H1 (cell line): ENCODE data around the gene ATP1A1. TPM values are rescaled to one million over a fixed set of nuclear protein-coding genes. Genes with fewer than 3 reads are reported as not detected.
A peak's percentile ranks its signal among the peaks of the same experiment; 100 is the strongest.

ENCODE experiments used
- CTCF ChIA-PET: fragments of 300-600 bp; sonication (Branson Sonifier 250); formaldehyde crosslinking; loops from one replicate; lab custom pipeline; 2021; ENCODE audit not compliant: partially characterized antibody; lab: Charles Lee
- POLR2A ChIA-PET: fragments of 300-600 bp; sonication (Branson Sonifier 250); formaldehyde crosslinking; loops from one replicate; lab custom pipeline; 2021; ENCODE audit warnings: inconsistent platforms; ENCODE audit not compliant: partially characterized antibody; lab: Charles Lee
- DNase-seq, 2 experiments: peaks; one replicate each; pipeline versions ENCODE4 v3.0.0 to v3.0.0-alpha.2; 2010 to 2022; ENCODE audit warnings: low spot score in 2 of 2, low read depth in 1 of 2, mixed read lengths in 1 of 2
- FAIRE-seq: peaks from 2 replicates; lab custom pipeline; 2011; peaks lifted over from hg19 to GRCh38; lab: Jason Lieb, UNC
- H2AFZ ChIP-seq: 2 replicates; pipeline ENCODE4 v1.8.1; 2012; ENCODE audit warnings: low read length, inconsistent platforms
- H2AK5ac ChIP-seq: 2 replicates; pipeline ENCODE4 v1.6.1; 2013; ENCODE audit warnings: low read depth, low read length
- H2BK120ac ChIP-seq: replicated peaks from 2 replicates; pipeline ENCODE3; 2013; ENCODE audit warnings: low read depth, low read length, inconsistent platforms
- H2BK12ac ChIP-seq: 2 replicates; pipeline ENCODE4 v1.6.1; 2013; ENCODE audit warnings: low read depth, low read length
- H2BK15ac ChIP-seq: 2 replicates; pipeline ENCODE4 v1.6.1; 2013; ENCODE audit warnings: low read length
- H2BK20ac ChIP-seq: 2 replicates; pipeline ENCODE4 v1.6.1; 2013; ENCODE audit warnings: low read length
- H2BK5ac ChIP-seq: 2 replicates; pipeline ENCODE4 v1.6.1; 2013; ENCODE audit warnings: low read depth, low read length
- H3K14ac ChIP-seq: 2 replicates; pipeline ENCODE4 v1.6.1; 2013; ENCODE audit warnings: inconsistent platforms; ENCODE audit not compliant: insufficient read length
- H3K18ac ChIP-seq: 2 replicates; pipeline ENCODE4 v1.6.1; 2013; ENCODE audit warnings: low read length; ENCODE audit errors: extremely low read depth
- H3K23ac ChIP-seq: 2 replicates; pipeline ENCODE4 v1.6.1; 2013; ENCODE audit warnings: inconsistent platforms; ENCODE audit not compliant: insufficient read length
- H3K23me2 ChIP-seq: 2 replicates; pipeline ENCODE4 v1.6.1; 2013; ENCODE audit warnings: low read depth, low read length
- H3K27ac ChIP-seq: 2 replicates; pipeline ENCODE4 v1.6.1; 2011; ENCODE audit warnings: low read depth, low read length, inconsistent platforms
- H3K27me3 ChIP-seq, 4 experiments: replicated peaks in 1 of 4; 1 replicate in 1 of 4; 2 replicates in 3 of 4; pipeline versions ENCODE4 v1.6.1 to v1.8.1; 2011 to 2013; ENCODE audit warnings: low read length in 3 of 4, mild to moderate bottlenecking in 3 of 4, inconsistent platforms in 2 of 4, mixed read lengths in 2 of 4, moderate library complexity in 1 of 4; ENCODE audit not compliant: control insufficient read depth in 3 of 4, insufficient read depth in 3 of 4; ENCODE audit errors: extremely low read depth in 1 of 4
- H3K36me3 ChIP-seq, 4 experiments: 2 replicates each; pipeline versions ENCODE4 v1.6.1 to v1.8.1; 2011 to 2013; ENCODE audit warnings: mild to moderate bottlenecking in 4 of 4, low read length in 3 of 4, moderate library complexity in 2 of 4, control low read depth in 1 of 4, inconsistent platforms in 1 of 4; ENCODE audit not compliant: insufficient read depth in 4 of 4, control insufficient read depth in 2 of 4
- H3K4ac ChIP-seq: replicated peaks from 2 replicates; pipeline ENCODE3; 2013; ENCODE audit warnings: low read length, low read depth, mixed read lengths, inconsistent platforms; ENCODE audit not compliant: insufficient read length
- H3K4me1 ChIP-seq, 4 experiments: replicated peaks in 1 of 4; 1 replicate in 1 of 4; 2 replicates in 3 of 4; pipeline versions ENCODE4 v1.6.1 to v1.8.1; 2011 to 2013; ENCODE audit warnings: low read length in 3 of 4, inconsistent platforms in 2 of 4, mixed read lengths in 1 of 4; ENCODE audit not compliant: insufficient read depth in 4 of 4, control insufficient read depth in 3 of 4
- H3K4me2 ChIP-seq, 2 experiments: 2 replicates each; pipeline versions ENCODE4 v1.6.1 to v1.8.1; 2011 to 2013; ENCODE audit warnings: low read depth in 2 of 2, low read length in 2 of 2, control low read depth in 1 of 2, inconsistent platforms in 1 of 2, mild to moderate bottlenecking in 1 of 2; ENCODE audit not compliant: insufficient read depth in 1 of 2
- H3K4me3 ChIP-seq, 4 experiments: fragments of 200-600, 300-600 bp in 1 of 4; sonication (generic), shearing (Covaris generic), sonication (Bioruptor Twin) in 1 of 4; 2 replicates each; pipeline versions ENCODE4 v1.5.1 to v1.8.1; 2011 to 2016; ENCODE audit warnings: low read length in 4 of 4, low read depth in 3 of 4, control low read depth in 2 of 4, inconsistent platforms in 2 of 4, mild to moderate bottlenecking in 2 of 4, mixed read lengths in 1 of 4, moderate library complexity in 1 of 4; ENCODE audit not compliant: insufficient read depth in 2 of 4; ENCODE audit errors: extremely low read depth in 1 of 4
- H3K56ac ChIP-seq: replicated peaks from 2 replicates; pipeline ENCODE3; 2013; ENCODE audit warnings: low read depth, mild to moderate bottlenecking, mixed read lengths, low read length, inconsistent platforms; ENCODE audit not compliant: insufficient read length
- H3K79me1 ChIP-seq: 2 replicates; pipeline ENCODE4 v1.6.1; 2013; ENCODE audit warnings: low read depth, low read length, control low read depth
- H3K79me2 ChIP-seq, 2 experiments: 2 replicates each; pipeline versions ENCODE4 v1.6.1 to v1.8.1; 2012 to 2013; ENCODE audit warnings: low read length in 2 of 2, mild to moderate bottlenecking in 2 of 2, inconsistent platforms in 1 of 2; ENCODE audit not compliant: insufficient read depth in 2 of 2, control insufficient read depth in 1 of 2
- H3K9ac ChIP-seq, 4 experiments: replicated peaks in 1 of 4; 1 replicate in 1 of 4; 2 replicates in 3 of 4; pipeline versions ENCODE4 v1.6.1 to v1.8.1; 2011 to 2013; ENCODE audit warnings: low read depth in 3 of 4, low read length in 3 of 4, control low read depth in 2 of 4, mild to moderate bottlenecking in 2 of 4, moderate library complexity in 2 of 4, inconsistent platforms in 1 of 4; ENCODE audit errors: extremely low read depth in 1 of 4
- H3K9me3 ChIP-seq, 2 experiments: 2 replicates each; pipeline versions ENCODE4 v1.6.1 to v1.8.1; 2012 to 2013; ENCODE audit warnings: mild to moderate bottlenecking in 2 of 2, moderate library complexity in 2 of 2, control low read depth in 1 of 2, inconsistent platforms in 1 of 2, low read depth in 1 of 2, low read length in 1 of 2, mixed read lengths in 1 of 2; ENCODE audit not compliant: insufficient read depth in 2 of 2
- H4K20me1 ChIP-seq, 2 experiments: replicated peaks in 1 of 2; 2 replicates each; pipeline versions ENCODE3 to v1.8.1; 2011 to 2013; ENCODE audit warnings: inconsistent platforms in 2 of 2, low read length in 2 of 2, mild to moderate bottlenecking in 1 of 2; ENCODE audit not compliant: insufficient read depth in 2 of 2, control insufficient read depth in 1 of 2
- H4K5ac ChIP-seq: 2 replicates; pipeline ENCODE4 v1.6.1; 2013; ENCODE audit warnings: low read length, low read depth, mixed read lengths, inconsistent platforms; ENCODE audit not compliant: insufficient read length
- H4K8ac ChIP-seq: 2 replicates; pipeline ENCODE4 v1.8.0; 2013; ENCODE audit warnings: mild to moderate bottlenecking, moderate library complexity, low read length, inconsistent platforms; ENCODE audit not compliant: insufficient read depth; ENCODE audit errors: extremely low read depth
- H4K91ac ChIP-seq: replicated peaks from 2 replicates; pipeline ENCODE3; 2013; ENCODE audit warnings: low read length, mixed read lengths, inconsistent platforms; ENCODE audit not compliant: insufficient read length
- BRCA1 ChIP-seq: IDR thresholded peaks from 2 replicates; pipeline ENCODE4 v1.6.1; 2012; ENCODE audit warnings: low read depth, low read length, improper control_type of control experiment
- CEBPB ChIP-seq: IDR thresholded peaks from 2 replicates; pipeline ENCODE4 v1.6.1; 2012; ENCODE audit warnings: low read depth, low read length
- EP300 ChIP-seq, 2 experiments: IDR thresholded peaks; 1 replicate in 1 of 2; 2 replicates in 1 of 2; pipeline ENCODE4 v1.6.1; 2011 to 2012; ENCODE audit warnings: low read depth in 2 of 2, low read length in 2 of 2, mild to moderate bottlenecking in 2 of 2, borderline replicate concordance in 1 of 2, inconsistent platforms in 1 of 2, moderate library complexity in 1 of 2
- FOSL1 ChIP-seq: IDR thresholded peaks from 2 replicates; pipeline ENCODE4 v1.6.1; 2011; ENCODE audit warnings: mild to moderate bottlenecking, low read depth, low read length, moderate library complexity; ENCODE audit not compliant: insufficient read depth
- HDAC6 ChIP-seq: IDR thresholded peaks from one replicate; pipeline ENCODE4 v1.7.1; 2012; ENCODE audit warnings: low read depth, mild to moderate bottlenecking, inconsistent platforms, low read length, moderate library complexity
- JUN ChIP-seq: IDR thresholded peaks from 2 replicates; pipeline ENCODE4 v1.6.1; 2011; ENCODE audit warnings: low read depth, mild to moderate bottlenecking, improper control_type of control experiment, low read length
- KDM5A ChIP-seq: fragments of 200-600 bp; IDR thresholded peaks from 2 replicates; pipeline ENCODE4 v1.7.1; 2012; ENCODE audit warnings: mild to moderate bottlenecking, low read length, inconsistent platforms, mixed read lengths
- MAX ChIP-seq: IDR thresholded peaks from 2 replicates; pipeline ENCODE4 v1.6.1; 2012; ENCODE audit warnings: inconsistent platforms
- POLR2AphosphoS5 ChIP-seq: IDR thresholded peaks from 2 replicates; pipeline ENCODE4 v1.6.1; 2011; ENCODE audit warnings: low read depth, low read length
- POU5F1 ChIP-seq: IDR thresholded peaks from 2 replicates; pipeline ENCODE4 v1.6.1; 2011; ENCODE audit warnings: low read depth, mild to moderate bottlenecking, low read length, moderate library complexity
- RXRA ChIP-seq: IDR thresholded peaks from 2 replicates; pipeline ENCODE4 v1.6.1; 2011; ENCODE audit warnings: low read depth, mild to moderate bottlenecking, low read length, moderate library complexity; ENCODE audit not compliant: insufficient read depth
- SP4 ChIP-seq: IDR thresholded peaks from 2 replicates; pipeline ENCODE4 v1.6.1; 2012; ENCODE audit warnings: low read length, inconsistent platforms
- SRF ChIP-seq: IDR thresholded peaks from 2 replicates; pipeline ENCODE4 v1.6.1; 2011; ENCODE audit warnings: mild to moderate bottlenecking, low read depth, low read length, moderate library complexity
- WGBS, 2 experiments: shearing (Covaris generic) in 1 of 2; methylation state at CpG; one replicate each; pipeline versions ENCODE4 v1.1.6 to v1.1.7; 2013 to 2015; ENCODE audit warnings: low lambda C conversion rate in 2 of 2, mixed read lengths in 2 of 2, inconsistent platforms in 1 of 2, low coverage in 1 of 2, missing lambda C conversion rate in 1 of 2; ENCODE audit not compliant: insufficient replicate concordance in 2 of 2, insufficient coverage in 1 of 2, insufficient read length in 1 of 2; ENCODE audit errors: extremely low coverage in 1 of 2, missing lambda C conversion rate in 1 of 2; 5-methylcytosine and 5-hydroxymethylcytosine counted together
- polyA plus RNA-seq, 7 experiments: library from polyadenylated mRNA; depleted of rRNA in 3 of 7; stranded (reverse) in 5 of 7; unstranded in 2 of 7; fragments of >200 nt in 5 of 7; fragments of 200-250 nt in 2 of 7; gene quantifications; 1 replicate in 5 of 7; 2 replicates in 1 of 7; 4 replicates in 1 of 7; pipeline versions ENCODE4 v1.2.1 to v1.2.3, GENCODE V29; 2011 to 2013; ENCODE audit warnings: missing spikeins in 2 of 7, mixed read lengths in 2 of 7
- total RNA-seq: library from RNA; stranded (reverse); fragmentation: NEBNext Ultra II Directional; extraction: Animal tissue kit (Norgen Biotek cat#: 25700); gene quantifications from 2 replicates; pipeline ENCODE4 v1.2.1, GENCODE V29; 2021
- TF ChIP-seq, protein P1 (sequence below): IDR thresholded peaks from 2 replicates; pipeline ENCODE4 v1.6.1; 2012; ENCODE audit warnings: inconsistent platforms

The ATP1A1 gene
- total and polyA plus RNA-seq, 2 of the 8 experiments (the other 6 are each of a cell fraction or from before 2014, with no cell fraction given), result 222 to 325 TPM

DNA sequence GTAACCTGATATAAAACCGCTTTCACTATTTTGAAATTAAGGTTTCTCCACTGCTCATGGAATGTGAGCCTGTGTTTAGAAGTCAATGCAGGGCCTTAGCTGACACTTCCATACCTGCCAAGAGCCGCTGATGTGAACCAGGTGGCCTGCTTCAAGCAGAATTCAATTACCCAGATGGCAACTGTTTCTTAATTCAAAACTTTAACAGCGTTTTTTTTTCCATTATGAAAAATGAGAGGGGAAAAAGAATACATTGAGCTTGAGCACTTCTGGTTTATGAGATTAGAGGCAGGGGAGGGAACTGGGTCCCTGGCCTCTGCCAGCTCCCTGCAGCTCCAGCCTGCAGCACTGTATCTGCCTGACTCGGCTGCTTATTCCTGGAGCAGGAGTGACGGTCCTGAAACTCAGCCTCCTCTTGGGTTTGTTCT, 7.7 kb upstream of the ATP1A1 start:
- Histone ChIP-seq H3K23ac (no peak overlapping the region), H4K91ac (peak overlapping the region; percentile 31), H4K20me1 (no peaks in the 10 kb centered on the region), H3K4ac (no peak overlapping the region), H3K27me3 (no peaks in the 10 kb centered on the region), H3K18ac (no peak overlapping the region), H2BK20ac (no peak overlapping the region), H3K23me2 (no peaks in the 10 kb centered on the region), H3K4me1 (0 out of 7 replicates have a peak, but pooled peaks cover 0 to 2% (median 0%) of the 10 kb centered on the region in 4 experiments), H2BK15ac (no peak overlapping the region), H2AFZ (no peak overlapping the region), H3K79me2 (no peaks in the 10 kb centered on the region), H2BK12ac (no peak overlapping the region), H2BK5ac (no peak overlapping the region), H4K8ac (no peak overlapping the region), H3K4me3 (no peak overlapping the region), H3K4me2 (no peak overlapping the region), H3K56ac (no peak overlapping the region), H2AK5ac (no peak overlapping the region), H3K14ac (no peak overlapping the region), H3K79me1 (no peaks in the 10 kb centered on the region), H2BK120ac (no peak overlapping the region), H3K9me3 (no peaks in the 10 kb centered on the region), H3K27ac (no peak overlapping the region), H3K9ac (no peak overlapping the region), H3K36me3 (no peaks in the 10 kb centered on the region), H4K5ac (no peak overlapping the region)
- WGBS, 2 experiments, result 90% methylated on average over 5 of the region's 5 CpGs; no CpG with 5 or more reads in 1 of the 2 experiments
- no peak for DNase-seq
- POLR2A ChIA-PET, result interaction anchor here (0.7 to 2.0 kb wide), 3 partner anchors 8 to 10 kb away, joined by 3 to 7 read pairs (median 5); partner anchors contain the start of gene ATP1A1
- no peak for FAIRE-seq
- CTCF ChIA-PET, result interaction anchor here (0.7 to 1.5 kb wide), 4 partner anchors 18 to 729 kb away, joined by 3 to 4 read pairs (median 4); no protein-coding TSS in a partner anchor
- no peak for TF ChIP-seq RXRA
- no peak for TF ChIP-seq EP300 (IDR thresholded peaks at IDR 0.05; ENCODE audit: borderline replicate concordance in 1 of 2, low read depth in 2 of 2, low read length in 2 of 2)
- no peak for TF ChIP-seq JUN
- no peak for TF ChIP-seq POU5F1
- no peak for TF ChIP-seq HDAC6
- no peak for TF ChIP-seq CEBPB
- TF ChIP-seq, protein P1, sequence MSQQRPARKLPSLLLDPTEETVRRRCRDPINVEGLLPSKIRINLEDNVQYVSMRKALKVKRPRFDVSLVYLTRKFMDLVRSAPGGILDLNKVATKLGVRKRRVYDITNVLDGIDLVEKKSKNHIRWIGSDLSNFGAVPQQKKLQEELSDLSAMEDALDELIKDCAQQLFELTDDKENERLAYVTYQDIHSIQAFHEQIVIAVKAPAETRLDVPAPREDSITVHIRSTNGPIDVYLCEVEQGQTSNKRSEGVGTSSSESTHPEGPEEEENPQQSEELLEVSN, result no peak
- no peak for TF ChIP-seq POLR2AphosphoS5
- TF ChIP-seq SP4, result no peak
- TF ChIP-seq KDM5A, result no peak
- no peak for TF ChIP-seq FOSL1
- no peak for TF ChIP-seq SRF
- TF ChIP-seq BRCA1, result no peak
- TF ChIP-seq MAX, result no peak
